HFF-Myc (cell line): Measurements from ENCODE around the gene KCNQ1OT1.
A peak's percentile ranks its signal among the peaks of the same experiment; 100 is the strongest.

Experiments used
- DNase-seq: peaks from one replicate; pipeline ENCODE4 v3.0.0-alpha.2; 2011; ENCODE audit warnings: low read depth; ENCODE audit errors: extremely low read depth
- H3K4me3 ChIP-seq: replicated peaks from 2 replicates; pipeline ENCODE4 v1.5.1; 2011; ENCODE audit warnings: low read depth, mild to moderate bottlenecking, control low read depth, low read length
- TF ChIP-seq, protein P1 (sequence below): IDR thresholded peaks from 2 replicates; pipeline ENCODE4 v1.5.1; 2012; ENCODE audit warnings: mild to moderate bottlenecking, low read depth, low read length, control low read depth; ENCODE audit errors: missing control alignments

The KCNQ1OT1 gene

DNA sequence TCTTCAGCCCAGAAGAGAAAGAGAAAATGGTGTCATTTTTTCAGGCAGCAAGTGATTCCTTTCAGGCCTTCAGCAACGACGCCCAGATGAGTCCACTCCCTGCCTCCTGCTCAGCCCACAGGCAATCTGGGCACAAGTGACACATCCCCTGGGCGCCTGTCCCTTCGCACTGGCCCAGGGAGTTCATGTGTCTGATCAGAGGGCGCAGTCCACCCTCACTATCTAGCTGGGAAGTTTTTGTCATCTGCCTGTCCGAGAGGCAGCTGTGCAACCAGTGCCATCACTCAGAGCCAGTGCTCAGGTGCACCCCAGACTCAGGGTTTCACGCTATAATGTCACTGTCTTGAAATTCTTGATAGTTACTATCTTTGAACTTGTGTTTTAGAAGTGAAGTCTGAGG, 1.4 kb upstream of the KCNQ1OT1 start:
- TF ChIP-seq, protein P1, sequence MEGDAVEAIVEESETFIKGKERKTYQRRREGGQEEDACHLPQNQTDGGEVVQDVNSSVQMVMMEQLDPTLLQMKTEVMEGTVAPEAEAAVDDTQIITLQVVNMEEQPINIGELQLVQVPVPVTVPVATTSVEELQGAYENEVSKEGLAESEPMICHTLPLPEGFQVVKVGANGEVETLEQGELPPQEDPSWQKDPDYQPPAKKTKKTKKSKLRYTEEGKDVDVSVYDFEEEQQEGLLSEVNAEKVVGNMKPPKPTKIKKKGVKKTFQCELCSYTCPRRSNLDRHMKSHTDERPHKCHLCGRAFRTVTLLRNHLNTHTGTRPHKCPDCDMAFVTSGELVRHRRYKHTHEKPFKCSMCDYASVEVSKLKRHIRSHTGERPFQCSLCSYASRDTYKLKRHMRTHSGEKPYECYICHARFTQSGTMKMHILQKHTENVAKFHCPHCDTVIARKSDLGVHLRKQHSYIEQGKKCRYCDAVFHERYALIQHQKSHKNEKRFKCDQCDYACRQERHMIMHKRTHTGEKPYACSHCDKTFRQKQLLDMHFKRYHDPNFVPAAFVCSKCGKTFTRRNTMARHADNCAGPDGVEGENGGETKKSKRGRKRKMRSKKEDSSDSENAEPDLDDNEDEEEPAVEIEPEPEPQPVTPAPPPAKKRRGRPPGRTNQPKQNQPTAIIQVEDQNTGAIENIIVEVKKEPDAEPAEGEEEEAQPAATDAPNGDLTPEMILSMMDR: no peak
- H3K4me3 ChIP-seq: no peak overlapping the region
- no peak for DNase-seq

DNA sequence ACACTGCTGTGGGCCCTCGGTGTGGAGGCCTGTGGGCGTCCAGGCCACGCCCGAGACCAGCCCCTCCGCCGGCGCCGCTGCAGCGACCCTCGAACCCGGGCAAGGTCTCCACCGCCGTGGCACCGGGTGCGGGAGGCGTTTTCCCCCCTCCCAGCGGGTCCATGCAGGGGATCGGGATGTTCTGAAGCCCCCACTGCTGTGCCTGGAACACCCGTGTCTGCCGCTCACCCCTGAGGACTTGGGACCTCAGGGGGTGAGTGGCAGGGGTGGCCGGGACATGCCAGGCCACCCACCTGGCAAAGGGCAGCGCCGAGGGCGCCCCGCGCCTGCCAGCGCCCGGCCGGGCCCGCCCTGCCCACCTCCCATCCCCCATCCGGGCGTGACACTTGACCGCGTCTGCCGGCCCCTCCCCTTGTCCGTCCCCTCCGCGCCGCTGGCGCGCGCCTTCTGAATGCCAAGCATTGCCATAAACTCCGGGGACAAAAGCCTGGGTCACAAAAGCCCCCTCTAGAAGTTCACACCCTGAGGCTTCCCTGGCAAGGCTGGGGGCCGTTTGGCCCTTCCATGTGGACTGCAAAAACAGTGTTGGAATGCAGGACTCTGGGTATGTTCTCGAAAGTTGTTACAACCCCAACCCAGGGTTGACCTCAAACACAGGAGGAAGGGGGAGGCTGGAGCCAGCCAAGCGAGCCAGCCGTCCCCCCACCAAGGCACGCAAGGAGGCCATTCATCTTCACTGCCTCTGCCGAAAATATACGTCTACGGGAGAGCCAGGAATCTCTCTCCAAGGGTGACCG, 819 bp upstream of the KCNQ1OT1 start:
- TF ChIP-seq, protein P1: no peak
- H3K4me3 ChIP-seq: peak overlapping the region; percentile 56
- DNase-seq: no peak

DNA sequence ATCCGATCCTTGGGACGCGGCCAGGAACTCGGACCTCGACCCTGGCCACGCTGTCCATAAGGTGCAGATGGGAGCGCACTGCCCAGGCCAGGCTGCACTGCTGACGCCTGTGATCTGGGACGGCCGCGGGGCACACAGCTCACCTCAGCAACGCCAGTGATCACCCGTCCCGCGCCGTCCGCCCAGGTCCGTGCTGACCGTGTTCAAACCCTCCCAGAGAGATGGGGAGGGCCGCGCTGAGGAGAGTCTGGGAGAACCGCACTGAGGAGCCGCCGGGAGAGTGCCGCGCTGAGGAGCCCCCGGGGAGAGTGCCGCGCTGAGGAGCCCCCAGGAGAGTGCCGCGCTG, 636 bp downstream of the KCNQ1OT1 start:
- DNase-seq: no peak
- TF ChIP-seq, protein P1: no peak
- H3K4me3 ChIP-seq: peak overlapping the region; percentile 56

DNA sequence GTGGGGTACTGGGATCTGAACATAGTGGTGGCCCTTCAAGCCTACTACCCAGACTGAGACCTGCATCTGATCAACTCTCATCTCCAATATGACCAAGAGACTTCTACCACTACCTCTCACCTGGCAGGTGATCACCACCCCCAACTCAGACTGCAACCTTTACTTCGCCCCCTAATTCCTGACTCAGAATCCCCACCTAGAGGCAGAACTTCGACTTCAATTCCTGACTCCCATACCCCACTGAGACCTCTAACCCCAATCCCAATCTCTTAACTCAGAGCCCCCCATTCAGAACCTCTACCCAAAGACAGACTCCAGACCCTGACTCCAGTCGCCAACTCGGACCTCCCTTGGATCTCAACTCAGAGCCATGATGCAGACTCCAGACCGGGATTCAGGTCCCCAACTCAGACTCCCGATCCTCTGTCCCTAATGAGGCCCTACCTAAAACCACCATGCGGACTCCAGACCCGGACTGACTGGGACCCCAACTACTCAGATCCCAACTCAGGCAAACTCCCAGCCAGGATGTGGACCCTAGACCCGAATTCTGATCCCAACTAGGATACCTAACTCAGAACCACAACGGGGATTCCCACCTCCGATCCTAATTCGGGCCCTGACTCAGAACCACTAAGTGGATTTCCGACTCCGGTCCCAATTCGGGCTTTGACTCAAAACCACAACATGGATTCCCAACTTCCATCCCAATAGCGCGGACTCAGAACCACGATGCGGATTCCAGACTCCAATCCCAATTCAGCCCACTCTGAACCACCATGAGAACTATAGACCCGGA, 1.2 kb downstream of the KCNQ1OT1 start:
- TF ChIP-seq, protein P1: peak; percentile 7
- DNase-seq: no peak
- peak overlapping the region; percentile 56 for H3K4me3 ChIP-seq

DNA sequence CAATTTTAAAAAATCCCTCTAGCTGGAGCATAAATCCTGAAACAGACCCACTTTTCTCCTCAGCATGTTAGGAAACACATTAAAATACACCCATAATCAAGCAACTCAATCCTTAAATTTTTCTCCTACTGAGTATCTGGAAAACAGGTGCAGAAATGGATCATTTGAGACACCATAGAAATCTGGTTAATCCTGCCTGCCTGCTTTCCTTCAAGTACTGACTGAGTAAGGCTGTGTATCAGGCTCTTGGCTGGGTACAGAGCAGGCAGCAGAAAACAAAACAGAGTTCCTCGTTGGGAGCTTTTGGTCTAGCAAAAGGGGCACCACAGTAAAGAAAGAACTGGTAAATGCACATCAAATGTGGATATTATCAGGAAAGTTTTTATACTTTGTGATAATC, 1.9 kb downstream of the KCNQ1OT1 start:
- TF ChIP-seq, protein P1: no peak
- peak overlapping the region; percentile 56 for H3K4me3 ChIP-seq
- no peak for DNase-seq

DNA sequence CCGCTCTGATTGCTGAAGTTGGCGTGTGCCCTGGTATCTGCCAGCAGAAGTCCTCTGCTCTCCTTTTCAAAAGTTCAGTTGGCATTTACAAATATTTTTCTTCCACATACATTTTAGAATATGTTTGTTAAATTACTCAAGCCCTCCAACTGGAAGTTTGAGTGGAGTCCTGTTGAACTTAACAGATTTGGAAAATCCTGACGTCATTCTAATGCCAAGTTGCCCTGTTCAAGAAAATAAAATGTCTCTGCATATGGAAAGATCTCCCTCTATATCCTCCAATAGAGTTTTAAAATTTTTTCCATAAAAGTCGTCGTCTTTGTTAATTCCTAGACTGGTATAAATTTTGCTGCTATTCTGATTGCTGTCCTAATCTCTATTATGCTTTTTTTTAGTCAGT, 3.3 kb downstream of the KCNQ1OT1 start:
- H3K4me3 ChIP-seq: no peak overlapping the region
- DNase-seq: no peak
- TF ChIP-seq, protein P1: no peak
